GM12875 (cell line): Measurements from ENCODE around the gene M1AP.
"Not testable (repeated sequence)": the region's sequence is repeated elsewhere in the genome, so short reads cannot be mapped to it uniquely, and the experiment has no call there.

Experiments
- H3K4me3 ChIP-seq: one replicate; pipeline ENCODE4 v1.5.1; 2011; ENCODE audit warnings: low read depth, low read length, control low read depth
- CTCF ChIP-seq: IDR thresholded peaks from 2 replicates; pipeline ENCODE4 v1.5.1; 2011; ENCODE audit warnings: low read depth, mild to moderate bottlenecking, control low read depth, inconsistent platforms, low read length, moderate library complexity, borderline replicate concordance; ENCODE audit not compliant: insufficient read depth

Gene M1AP

GRCh38 chr2:74569686-74570085, 78.4 kb downstream of the M1AP start:
- H3K4me3 ChIP-seq: no peak overlapping the region

GRCh38 chr2:74567881-74568280, 80.2 kb downstream of the M1AP start:
- H3K4me3 ChIP-seq: no peak overlapping the region
- no peak for TF ChIP-seq CTCF

More at GRCh38 chr2:74569686-74570085, 78.4 kb downstream of the M1AP start:
- TF ChIP-seq CTCF: no peak

- H3K4me3 ChIP-seq: no peak overlapping the region
- no peak for TF ChIP-seq CTCF
Observed at GRCh38 chr2:74566754-74567085, 81.4 kb downstream of the M1AP start.

GRCh38 chr2:74566076-74566753, 81.9 kb downstream of the M1AP start:
- no peak for TF ChIP-seq CTCF

GRCh38 chr2:74564222-74564621, 83.9 kb downstream of the M1AP start:
- TF ChIP-seq CTCF: no peak
- no peak overlapping the region for H3K4me3 ChIP-seq

More at GRCh38 chr2:74566076-74566753, 81.9 kb downstream of the M1AP start:
- H3K4me3 ChIP-seq: no peak overlapping the region

- TF ChIP-seq CTCF: no peak
Observed at GRCh38 chr2:74562126-74562775, 85.9 kb downstream of the M1AP start.

GRCh38 chr2:74561022-74561421, 87.1 kb downstream of the M1AP start:
- not testable (repeated sequence) for H3K4me3 ChIP-seq

More at GRCh38 chr2:74562126-74562775, 85.9 kb downstream of the M1AP start:
- H3K4me3 ChIP-seq: no peak overlapping the region

- H3K4me3 ChIP-seq: no peak overlapping the region
- no peak for TF ChIP-seq CTCF
Observed at GRCh38 chr2:74560591-74560990, 87.5 kb downstream of the M1AP start.
